ENCODE results near the gene SVIL. TPM values are rescaled to one million over a fixed set of nuclear protein-coding genes. Genes with fewer than 3 reads are reported as not detected.

Gene SVIL
- total and polyA plus RNA-seq, 2 of the 13 experiments (the other 11 are each of a cell fraction or from before 2014, with no cell fraction given), result 3.9 to 12.1 TPM

GRCh38 chr10:29635711-29636144 is 957 bp upstream of the SVIL start (continued):
- no peak for TF ChIP-seq THAP11 (CRISPR knock-in tag; IDR thresholded peaks at IDR 0.05)
- no peak for TF ChIP-seq ZNF512B (CRISPR knock-in tag; IDR thresholded peaks at IDR 0.05; ENCODE audit: borderline replicate concordance)
- no peak for TF ChIP-seq ZNF788 (CRISPR knock-in tag; IDR thresholded peaks at IDR 0.05; ENCODE audit: borderline replicate concordance)
- TF ChIP-seq ZNF720 (CRISPR knock-in tag; IDR thresholded peaks at IDR 0.05), result no peak
- no peak for TF ChIP-seq ZNF382 (CRISPR knock-in tag; IDR thresholded peaks at IDR 0.05; ENCODE audit: borderline replicate concordance)
- no peak for TF ChIP-seq NR2F1 (CRISPR knock-in tag; IDR thresholded peaks at IDR 0.05)
- TF ChIP-seq CEBPG (CRISPR knock-in tag; IDR thresholded peaks at IDR 0.05), result no peak
- TF ChIP-seq ZMYM2 (CRISPR knock-in tag; IDR thresholded peaks at IDR 0.05), result no peak
- no peak for TF ChIP-seq ATF4 (CRISPR knock-in tag; IDR thresholded peaks at IDR 0.05)
- TF ChIP-seq ZNF33B (CRISPR knock-in tag; IDR thresholded peaks at IDR 0.05), result no peak
- 0 out of 2 replicates have a peak, but pooled peaks have one; percentile 32 for TF ChIP-seq MEIS1 (CRISPR knock-in tag; IDR thresholded peaks at IDR 0.05; ENCODE audit: borderline replicate concordance)
- TF ChIP-seq PAXIP1 (CRISPR knock-in tag; conservative IDR thresholded peaks at IDR 0.05), result peak; percentile 73
- TF ChIP-seq ZNF792 (CRISPR knock-in tag; IDR thresholded peaks at IDR 0.05), result no peak
- no peak for TF ChIP-seq ZSCAN22 (CRISPR knock-in tag; IDR thresholded peaks at IDR 0.05)
- TF ChIP-seq ZNF552 (CRISPR knock-in tag; IDR thresholded peaks at IDR 0.05; ENCODE audit: borderline replicate concordance), result no peak
- TF ChIP-seq ZBTB7B (CRISPR knock-in tag; IDR thresholded peaks at IDR 0.05), result peak; percentile 88
- TF ChIP-seq ZNF350 (CRISPR knock-in tag; IDR thresholded peaks at IDR 0.05; ENCODE audit: borderline replicate concordance, low read depth), result no peak
- TF ChIP-seq ZNF17 (CRISPR knock-in tag; IDR thresholded peaks at IDR 0.05), result no peak
- TF ChIP-seq ZNF530 (CRISPR knock-in tag; IDR thresholded peaks at IDR 0.05; ENCODE audit: low read depth), result no peak
- no peak for TF ChIP-seq AHR (CRISPR knock-in tag; IDR thresholded peaks at IDR 0.05)
- 0 out of 2 replicates have a peak, but pooled peaks have one; percentile 15 for TF ChIP-seq RAD21 (CRISPR knock-in tag; IDR thresholded peaks at IDR 0.05)
- no peak for TF ChIP-seq XBP1 (CRISPR knock-in tag; IDR thresholded peaks at IDR 0.05)
- no peak for TF ChIP-seq ZNF275 (CRISPR knock-in tag; IDR thresholded peaks at IDR 0.05; ENCODE audit: borderline replicate concordance)
- TF ChIP-seq ZNF331 (CRISPR knock-in tag; IDR thresholded peaks at IDR 0.05), result peak; percentile 15; the same call in 1 of the 2 replicates
